GM12874 (cell line): ENCODE data around the gene NCR2.

Experiments used
- CTCF ChIP-seq: IDR thresholded peaks from 2 replicates; pipeline ENCODE4 v1.5.1; 2011; ENCODE audit warnings: low read depth, mild to moderate bottlenecking, control low read depth, low read length, moderate library complexity; ENCODE audit not compliant: insufficient read depth

NCR2 gene

GRCh38 chr6:41366150-41366549, 30.7 kb downstream of the NCR2 start:
- TF ChIP-seq CTCF, result no peak

- TF ChIP-seq CTCF, result no peak
Observed at GRCh38 chr6:41367061-41367460, 31.7 kb downstream of the NCR2 start.

GRCh38 chr6:41367700-41368099, 32.3 kb downstream of the NCR2 start:
- peak; percentile 36; the same call in 1 of the 2 replicates for TF ChIP-seq CTCF

- no peak for TF ChIP-seq CTCF
Observed at GRCh38 chr6:41370488-41371111, 35.2 kb downstream of the NCR2 start.

GRCh38 chr6:41371461-41371991, 36.1 kb downstream of the NCR2 start:
- TF ChIP-seq CTCF, result no peak

GRCh38 chr6:41371992-41372831, 36.8 kb downstream of the NCR2 start:
- no peak for TF ChIP-seq CTCF

GRCh38 chr6:41372832-41373626, 37.6 kb downstream of the NCR2 start:
- no peak for TF ChIP-seq CTCF
